GM21367 (cell line): Measurements from ENCODE around the gene NR2C1.

Experiments
- ATAC-seq: cut with Tn5 transposase; IDR thresholded peaks from one replicate; pipeline ENCODE4 v1.9.1; 2021; ENCODE audit not compliant: unreplicated experiment

Gene NR2C1

GRCh38 chr12:95085612-95086011, 12.2 kb upstream of the NR2C1 start:
- ATAC-seq: no peak

DNA sequence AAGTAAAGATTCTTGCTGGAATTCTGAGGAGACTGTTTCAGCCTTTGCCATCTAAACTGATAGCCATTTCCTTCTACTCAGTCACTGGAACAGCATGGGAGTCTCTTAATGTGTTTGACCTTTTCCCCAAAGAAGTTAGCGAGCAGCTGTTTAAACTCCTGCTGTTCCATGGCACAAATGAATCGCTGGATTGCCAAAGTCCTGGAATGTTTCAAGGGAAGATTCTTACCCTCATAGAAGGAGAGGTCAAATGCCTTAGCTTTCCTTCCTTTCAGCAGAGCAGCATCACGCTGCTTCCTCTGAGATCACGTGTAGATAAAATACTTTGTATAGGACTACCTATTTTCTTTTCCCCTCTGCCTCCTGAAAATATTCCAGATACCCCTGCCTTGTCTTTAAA, 10.5 kb upstream of the NR2C1 start:
- no peak for ATAC-seq

- no peak for ATAC-seq
Observed at GRCh38 chr12:95083471-95083870, 10.1 kb upstream of the NR2C1 start.

DNA sequence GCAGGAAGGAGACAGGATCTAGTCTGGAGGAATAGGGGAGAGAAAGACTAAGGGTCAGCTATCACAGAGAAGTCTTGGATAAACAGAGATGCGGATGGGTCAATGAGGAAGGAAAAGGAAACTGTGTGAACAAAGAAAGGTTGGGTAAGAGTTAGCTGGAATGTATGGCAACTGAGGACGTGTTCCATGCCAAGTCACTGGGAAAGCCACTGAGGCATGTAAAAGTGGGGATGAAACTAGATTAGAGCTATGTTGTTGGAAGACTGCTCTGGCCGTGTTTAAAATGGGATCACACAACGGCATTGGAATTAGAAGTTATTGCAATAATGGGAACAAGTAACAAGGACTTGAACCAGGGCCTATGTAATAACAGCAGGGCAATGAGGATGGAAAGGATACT, 3.9 kb upstream of the NR2C1 start:
- ATAC-seq: no peak

- no peak for ATAC-seq
Observed at GRCh38 chr12:95074766-95075165, 1.3 kb upstream of the NR2C1 start.

- ATAC-seq: no peak
Observed at GRCh38 chr12:95073698-95074520, 491 bp upstream of the NR2C1 start.

- no peak for ATAC-seq
Observed at GRCh38 chr12:95070378-95070777, 3.0 kb downstream of the NR2C1 start.

GRCh38 chr12:95066091-95066855, 7.1 kb downstream of the NR2C1 start:
- no peak for ATAC-seq

- ATAC-seq: no peak
Observed at GRCh38 chr12:95060951-95061350, 12.5 kb downstream of the NR2C1 start.

GRCh38 chr12:95059984-95060383, 13.4 kb downstream of the NR2C1 start:
- ATAC-seq: no peak

DNA sequence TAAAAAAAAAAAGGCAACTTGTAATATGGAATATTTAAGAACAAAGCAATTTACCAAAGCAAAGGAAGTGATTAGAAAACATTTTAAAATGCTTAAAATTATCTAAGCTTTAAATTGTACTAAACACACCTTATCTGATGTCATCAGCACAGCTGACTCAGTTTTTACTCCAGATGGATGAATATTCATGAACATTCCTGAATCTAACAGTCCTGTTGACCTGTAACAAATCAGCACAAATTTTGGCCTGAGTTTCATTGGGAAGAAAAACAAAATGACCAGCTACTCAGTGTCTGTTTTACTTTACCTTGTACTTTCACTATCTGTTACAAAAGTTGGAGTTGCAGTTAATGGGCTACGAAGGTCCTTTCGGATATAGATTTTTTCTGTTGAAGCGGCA, 16.0 kb downstream of the NR2C1 start:
- ATAC-seq: no peak

DNA sequence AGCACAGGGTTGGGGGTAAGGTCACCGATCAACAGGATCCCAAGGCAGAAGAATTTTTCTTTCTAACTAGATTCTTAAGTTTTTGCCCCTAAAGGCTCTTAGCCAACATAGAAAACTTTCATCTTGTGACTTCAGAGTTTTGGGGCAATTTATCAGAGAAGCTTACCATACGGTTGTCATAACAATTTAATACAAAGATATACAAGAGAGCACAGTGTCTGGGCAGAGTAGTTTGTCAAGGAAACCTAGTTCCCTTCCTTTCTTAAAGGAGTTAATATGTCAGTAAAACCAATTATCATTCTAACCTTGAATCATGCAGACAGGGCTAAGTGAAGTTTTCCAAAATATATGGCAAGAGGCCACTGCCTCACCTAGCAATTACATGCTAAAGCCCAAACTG, 18.4 kb downstream of the NR2C1 start:
- ATAC-seq: no peak

- no peak for ATAC-seq
Observed at GRCh38 chr12:95054206-95054605, 19.2 kb downstream of the NR2C1 start.

- ATAC-seq: no peak
Observed at GRCh38 chr12:95051241-95051640, 22.2 kb downstream of the NR2C1 start.

GRCh38 chr12:95037906-95038305, 35.5 kb downstream of the NR2C1 start:
- ATAC-seq: no peak

GRCh38 chr12:95034750-95035149, 38.7 kb downstream of the NR2C1 start:
- no peak for ATAC-seq

GRCh38 chr12:95022477-95022876, 50.9 kb downstream of the NR2C1 start:
- no peak for ATAC-seq

- ATAC-seq: no peak
Observed at GRCh38 chr12:95017482-95017881, 55.9 kb downstream of the NR2C1 start.

DNA sequence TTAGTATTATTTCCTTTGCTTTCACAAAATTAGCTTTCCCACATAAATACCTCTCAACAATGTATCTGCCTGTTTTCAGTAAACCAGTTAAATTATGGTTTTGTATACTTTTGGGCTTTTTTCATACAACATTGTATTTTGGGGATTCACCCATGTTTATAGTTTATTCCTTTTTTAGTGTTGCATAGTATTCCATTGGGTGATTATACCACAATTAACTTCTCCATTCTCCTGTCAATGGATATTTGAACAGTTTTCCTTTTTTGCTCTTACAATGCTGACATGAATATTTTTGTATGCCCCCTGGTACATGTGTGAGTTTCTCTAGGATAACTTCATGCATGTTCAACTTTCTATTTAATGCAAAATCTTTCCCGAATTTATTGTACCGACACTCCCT, 57.3 kb downstream of the NR2C1 start:
- ATAC-seq: no peak

DNA sequence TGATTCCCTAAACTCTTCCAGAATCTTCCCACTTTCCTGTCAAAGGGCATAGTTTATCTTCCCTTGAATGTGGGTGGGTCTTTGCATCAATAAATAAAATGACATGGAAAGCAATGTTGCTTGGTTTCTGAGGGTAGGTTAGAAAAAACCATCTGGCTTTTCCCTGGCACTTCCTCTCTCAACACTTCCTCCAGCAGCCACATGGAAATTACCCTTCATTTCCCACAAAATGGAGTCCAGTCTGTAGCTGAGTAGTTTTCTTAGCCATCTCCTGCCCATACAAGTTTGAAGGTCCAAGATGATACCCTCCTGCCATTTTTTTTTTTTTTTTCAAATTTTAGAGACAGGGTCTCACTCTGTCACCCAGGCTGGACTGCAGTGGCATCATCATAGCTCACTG, 58.9 kb downstream of the NR2C1 start:
- ATAC-seq: no peak

DNA sequence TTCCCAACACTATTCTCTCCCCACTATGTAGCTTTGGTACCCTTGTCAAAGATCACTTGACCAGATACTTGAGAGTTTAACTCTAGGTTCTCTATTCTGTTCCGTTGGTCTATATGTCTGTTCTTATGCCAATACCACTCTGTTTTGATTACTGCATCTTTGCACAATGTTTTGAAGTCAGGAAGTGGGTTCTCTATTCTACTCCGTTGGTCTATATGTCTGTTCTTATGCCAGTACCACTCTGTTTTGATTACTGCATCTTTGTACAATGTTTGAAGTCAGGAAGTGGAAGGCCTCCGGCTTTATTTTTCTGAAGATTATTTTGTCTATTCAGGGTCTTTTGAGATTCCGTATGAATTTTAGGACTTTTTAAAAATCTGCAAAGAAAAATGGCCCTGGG, 67.2 kb downstream of the NR2C1 start:
- no peak for ATAC-seq

- ATAC-seq: no peak
Observed at GRCh38 chr12:95004610-95005009, 68.8 kb downstream of the NR2C1 start.

DNA sequence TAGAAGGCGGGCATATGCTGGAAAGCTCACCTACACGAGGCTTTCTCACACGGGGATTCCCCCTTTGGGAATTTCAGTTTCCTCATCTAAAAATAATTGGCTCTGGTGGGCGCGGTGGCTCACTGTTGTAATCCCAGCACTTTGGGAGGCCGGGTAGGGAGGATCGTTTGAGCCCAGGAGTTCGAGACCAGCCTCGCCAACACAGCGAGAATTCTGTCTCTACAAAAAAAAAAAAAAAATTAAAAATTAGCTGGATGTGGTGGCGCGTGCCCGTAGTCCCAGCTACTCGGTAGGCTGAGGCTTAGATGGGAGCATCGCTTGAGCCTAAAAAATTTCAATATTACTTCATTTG, 69.5 kb downstream of the NR2C1 start:
- no peak for ATAC-seq
